Lung (tissue), 12 donors: Measurements from ENCODE around the gene LATS2. TPM values are rescaled to one million over a fixed set of nuclear protein-coding genes. Genes with fewer than 3 reads are reported as not detected.

Experiments used
- ATAC-seq: fragments of 200-7000 bp; cut with Tn5 transposase; one replicate; pipeline ENCODE4 v1.9.1; 2020; ENCODE audit warnings: moderate number of reproducible peaks; ENCODE audit not compliant: insufficient read depth, low FRiP score
- DNase-seq, 3 donors: peaks; one replicate each; pipeline ENCODE4 v3.0.0-alpha.2; 2013 to 2017
- H3K27ac ChIP-seq, 2 donors: one replicate each; pipeline ENCODE4 v1.5.1; 2013; ENCODE audit warnings: mild to moderate bottlenecking in 2 of 2, moderate library complexity in 2 of 2, control low read depth in 1 of 2, inconsistent platforms in 1 of 2, low read depth in 1 of 2, low read length in 1 of 2
- H3K27me3 ChIP-seq, 3 donors: one replicate each; pipeline ENCODE4 v1.5.1; 2013; ENCODE audit warnings: low read length in 2 of 3; ENCODE audit not compliant: control insufficient read depth in 3 of 3, insufficient read depth in 3 of 3
- H3K36me3 ChIP-seq, 4 donors: one replicate each; pipeline ENCODE4 v1.5.1; 2013; ENCODE audit warnings: low read length in 4 of 4, mild to moderate bottlenecking in 1 of 4, moderate library complexity in 1 of 4; ENCODE audit not compliant: control insufficient read depth in 4 of 4, insufficient read depth in 4 of 4
- H3K4me1 ChIP-seq, 5 donors: one replicate each; pipeline ENCODE4 v1.5.1; 2013; ENCODE audit warnings: low read length in 5 of 5, mild to moderate bottlenecking in 2 of 5, moderate library complexity in 1 of 5; ENCODE audit not compliant: control insufficient read depth in 5 of 5, insufficient read depth in 5 of 5
- H3K4me3 ChIP-seq: one replicate; pipeline ENCODE4 v1.5.1; 2013; ENCODE audit warnings: mild to moderate bottlenecking, control low read depth, moderate library complexity
- H3K9ac ChIP-seq, 2 donors: one replicate each; pipeline ENCODE4 v1.5.1; 2013; ENCODE audit warnings: low read length in 2 of 2, control low read depth in 1 of 2; ENCODE audit not compliant: insufficient read depth in 1 of 2
- H3K9me3 ChIP-seq, 4 donors: one replicate each; pipeline ENCODE4 v1.5.1; 2013; ENCODE audit warnings: low read length in 3 of 4, mild to moderate bottlenecking in 1 of 4, moderate library complexity in 1 of 4; ENCODE audit not compliant: control insufficient read depth in 4 of 4, insufficient read depth in 3 of 4
- CTCF ChIP-seq: IDR thresholded peaks from 2 replicates; pipeline ENCODE4 v1.5.1; 2012; ENCODE audit warnings: mild to moderate bottlenecking; ENCODE audit errors: control extremely low read depth, extremely low read depth
- WGBS, 2 donors: extraction: QIAGEN DNeasy Blood & Tissue Kit; methylation state at CpG; one replicate each; pipeline ENCODE4 v1.1.7; 2013; 5-methylcytosine and 5-hydroxymethylcytosine counted together
- polyA plus RNA-seq, 2 donors: library from polyadenylated mRNA; stranded (reverse); fragments of 200-250 nt; gene quantifications; one replicate each; pipeline ENCODE4 v1.2.1, GENCODE V29; 2013
- total RNA-seq, 2 donors: library from RNA; depleted of rRNA in 1 of 2; stranded (reverse); fragments of >200 nt in 1 of 2; gene quantifications; one replicate each; pipeline ENCODE4 v1.2.1, GENCODE V29; 2014 to 2021
- donor health status: control.
- donor health status: control.
- donor health status: Bipolar disorder and iron deficiency.
- donor health status: healthy.
- donor health status: DM: yes; HTN: yes; CAD: no.

Gene LATS2
- total and polyA plus RNA-seq, 4 donors = 7.7 to 37.5 (median 21.3) TPM

- ATAC-seq (no peak), DNase-seq (peak in 2 of 3 donors; percentile 15 to 34)
- Histone ChIP-seq H3K4me1 (peaks cover 0 to 9% (median 0%) of the 10 kb centered on the region in 5 donors), H3K4me3 (no peak overlapping the region), H3K36me3 (no peaks in the 10 kb centered on the region), H3K27me3 (peaks cover 0 to 5% (median 3%) of the 10 kb centered on the region in 3 donors), H3K9me3 (peaks cover 0 to 3% (median 0%) of the 10 kb centered on the region in 4 donors), H3K9ac (no peak overlapping the region), H3K27ac (no peak overlapping the region)
- TF ChIP-seq CTCF = no peak
- WGBS, 2 donors = 65 to 66% methylated on average over 3 of the region's 3 CpGs
Measured at GRCh38 chr13:20940083-20940482, 121.3 kb downstream of the LATS2 start.

GRCh38 chr13:20939662-20940061 is 121.7 kb downstream of the LATS2 start:
- Histone ChIP-seq H3K27me3 (peaks cover 0 to under 1% (median 0%) of the 10 kb centered on the region in 3 donors), H3K36me3 (no peaks in the 10 kb centered on the region), H3K9me3 (peaks cover 0 to 3% (median 0%) of the 10 kb centered on the region in 4 donors), H3K4me1 (peaks cover 0 to 9% (median 0%) of the 10 kb centered on the region in 5 donors), H3K27ac (peak overlapping the region in 1 of 2 donors; percentile 12), H3K9ac (no peak overlapping the region), H3K4me3 (no peak overlapping the region)
- no peak for TF ChIP-seq CTCF
- WGBS, 2 donors = 46 to 69% methylated on average over 4 of the region's 4 CpGs
- DNase-seq (no peak), ATAC-seq (no peak)

- ATAC-seq (no peak), DNase-seq (no peak)
- no peak overlapping the region for H3K27ac ChIP-seq
- no peak overlapping the region for H3K4me3 ChIP-seq
- H3K4me1 ChIP-seq = peaks cover 0 to 9% (median 0%) of the 10 kb centered on the region in 5 donors
- peaks cover 0 to 3% (median 0%) of the 10 kb centered on the region in 4 donors for H3K9me3 ChIP-seq
- no peaks in the 10 kb centered on the region for H3K27me3 ChIP-seq
- H3K36me3 ChIP-seq = no peaks in the 10 kb centered on the region
- no peak overlapping the region for H3K9ac ChIP-seq
- TF ChIP-seq CTCF = no peak
- 89 to 90% methylated on average over 6 of the region's 6 CpGs for WGBS, 2 donors
Measured at GRCh38 chr13:20938302-20938701, 123.1 kb downstream of the LATS2 start.
